Hepatocyte (in vitro differentiated cells): Measurements from ENCODE around the gene TOGARAM1. TPM values are rescaled to one million over a fixed set of nuclear protein-coding genes. Genes with fewer than 3 reads are reported as not detected.

Experiments used
- DNase-seq: peaks from one replicate; pipeline ENCODE4 v3.0.0-alpha.2; 2016; ENCODE audit warnings: low spot score
- H2AFZ ChIP-seq: fragments of 200-600 bp; sonication (generic); 2 replicates; pipeline ENCODE4 v1.6.0; 2016; ENCODE audit warnings: antibody characterized with exemption, mild to moderate bottlenecking
- H3K27ac ChIP-seq: fragments of 200-600 bp; sonication (generic); 2 replicates; pipeline ENCODE4 v1.5.1; 2016; ENCODE audit warnings: mild to moderate bottlenecking
- H3K27me3 ChIP-seq: fragments of 200-600 bp; sonication (generic); 2 replicates; pipeline ENCODE4 v1.6.1; 2016
- H3K36me3 ChIP-seq: fragments of 200-600 bp; sonication (generic); replicated peaks from 2 replicates; pipeline ENCODE4 v1.5.1; 2016; ENCODE audit warnings: low read depth; ENCODE audit not compliant: insufficient read depth
- H3K4me1 ChIP-seq: fragments of 200-600 bp; sonication (generic); 2 replicates; pipeline ENCODE4 v1.5.1; 2016; ENCODE audit warnings: mild to moderate bottlenecking, moderate library complexity; ENCODE audit not compliant: insufficient read depth
- H3K4me2 ChIP-seq: fragments of 200-600 bp; sonication (generic); 2 replicates; pipeline ENCODE4 v1.6.0; 2016
- H3K4me3 ChIP-seq: fragments of 200-600 bp; sonication (generic); 2 replicates; pipeline ENCODE4 v1.5.1; 2016; ENCODE audit warnings: mild to moderate bottlenecking
- H3K79me2 ChIP-seq: fragments of 200-600 bp; sonication (generic); 2 replicates; pipeline ENCODE4 v1.6.0; 2017; ENCODE audit warnings: mild to moderate bottlenecking
- H3K9me2 ChIP-seq: fragments of 200-600 bp; sonication (generic); replicated peaks from 2 replicates; pipeline ENCODE4 v1.6.0; 2017; ENCODE audit warnings: mild to moderate bottlenecking; ENCODE audit not compliant: insufficient read depth
- H3K9me3 ChIP-seq: fragments of 200-600 bp; sonication (generic); 2 replicates; pipeline ENCODE4 v1.5.1; 2016; ENCODE audit warnings: low read depth, mild to moderate bottlenecking
- H4K20me1 ChIP-seq: fragments of 200-600 bp; sonication (generic); 2 replicates; pipeline ENCODE4 v1.6.0; 2016; ENCODE audit warnings: mild to moderate bottlenecking; ENCODE audit not compliant: insufficient read depth, poor library complexity, severe bottlenecking
- EZH2 ChIP-seq: fragments of 200-600 bp; sonication (generic); IDR thresholded peaks from 2 replicates; pipeline ENCODE4 v1.6.1; 2016; ENCODE audit warnings: antibody characterized with exemption, mild to moderate bottlenecking, borderline replicate concordance
- EZH2phosphoT487 ChIP-seq: fragments of 200-600 bp; sonication (generic); IDR thresholded peaks from one replicate; pipeline ENCODE4 v1.6.1; 2018; ENCODE audit warnings: antibody characterized with exemption, mild to moderate bottlenecking, low read depth, moderate library complexity; ENCODE audit not compliant: unreplicated experiment, severe bottlenecking
- WGBS: methylation state at CpG from one replicate; pipeline ENCODE4 v1.1.6; 2016; ENCODE audit warnings: low lambda C conversion rate; ENCODE audit errors: missing lambda C conversion rate; 5-methylcytosine and 5-hydroxymethylcytosine counted together
- polyA plus RNA-seq: library from polyadenylated mRNA; unstranded; fragments of >200 nt; fragmentation: Nextera tagmentation; extraction: Ambion mirVana; gene quantifications from 2 replicates; pipeline ENCODE4 v1.2.1, GENCODE V29; 2016
- total RNA-seq: library from RNA; depleted of rRNA; stranded (reverse); fragments of >200 nt; gene quantifications from 2 replicates; pipeline ENCODE4 v1.2.3, GENCODE V29; 2014
- TF ChIP-seq, protein P1 (sequence below): fragments of 200-600 bp; sonication (generic); IDR thresholded peaks from 2 replicates; pipeline ENCODE4 v1.5.1; 2016; ENCODE audit warnings: antibody characterized with exemption, mild to moderate bottlenecking; ENCODE audit not compliant: poor library complexity

TOGARAM1 gene
- total and polyA plus RNA-seq, 2 experiments from 2014 or later: 9.3 to 36.2 TPM

DNA sequence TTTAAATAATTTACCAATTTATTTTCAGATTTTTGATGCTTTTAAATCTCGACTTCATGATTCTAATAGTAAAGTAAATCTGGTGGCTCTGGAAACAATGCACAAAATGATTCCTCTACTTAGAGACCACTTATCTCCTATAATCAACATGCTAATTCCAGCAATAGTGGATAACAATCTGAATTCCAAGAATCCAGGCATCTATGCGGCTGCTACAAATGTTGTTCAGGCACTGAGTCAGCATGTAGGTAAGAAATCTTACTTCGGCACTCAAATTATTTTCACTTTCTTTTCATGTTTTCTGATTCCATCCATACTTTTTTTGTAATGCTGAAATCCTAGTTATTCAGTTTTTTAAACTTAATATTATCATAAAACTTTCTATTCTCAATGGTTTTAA is 106.4 kb downstream of the TOGARAM1 start:
- H3K9me3 ChIP-seq: no peaks in the 10 kb centered on the region
- no peak for DNase-seq
- TF ChIP-seq, protein P1, sequence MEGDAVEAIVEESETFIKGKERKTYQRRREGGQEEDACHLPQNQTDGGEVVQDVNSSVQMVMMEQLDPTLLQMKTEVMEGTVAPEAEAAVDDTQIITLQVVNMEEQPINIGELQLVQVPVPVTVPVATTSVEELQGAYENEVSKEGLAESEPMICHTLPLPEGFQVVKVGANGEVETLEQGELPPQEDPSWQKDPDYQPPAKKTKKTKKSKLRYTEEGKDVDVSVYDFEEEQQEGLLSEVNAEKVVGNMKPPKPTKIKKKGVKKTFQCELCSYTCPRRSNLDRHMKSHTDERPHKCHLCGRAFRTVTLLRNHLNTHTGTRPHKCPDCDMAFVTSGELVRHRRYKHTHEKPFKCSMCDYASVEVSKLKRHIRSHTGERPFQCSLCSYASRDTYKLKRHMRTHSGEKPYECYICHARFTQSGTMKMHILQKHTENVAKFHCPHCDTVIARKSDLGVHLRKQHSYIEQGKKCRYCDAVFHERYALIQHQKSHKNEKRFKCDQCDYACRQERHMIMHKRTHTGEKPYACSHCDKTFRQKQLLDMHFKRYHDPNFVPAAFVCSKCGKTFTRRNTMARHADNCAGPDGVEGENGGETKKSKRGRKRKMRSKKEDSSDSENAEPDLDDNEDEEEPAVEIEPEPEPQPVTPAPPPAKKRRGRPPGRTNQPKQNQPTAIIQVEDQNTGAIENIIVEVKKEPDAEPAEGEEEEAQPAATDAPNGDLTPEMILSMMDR: no peak
- TF ChIP-seq EZH2phosphoT487 (no peak), EZH2 (no peak)

DNA sequence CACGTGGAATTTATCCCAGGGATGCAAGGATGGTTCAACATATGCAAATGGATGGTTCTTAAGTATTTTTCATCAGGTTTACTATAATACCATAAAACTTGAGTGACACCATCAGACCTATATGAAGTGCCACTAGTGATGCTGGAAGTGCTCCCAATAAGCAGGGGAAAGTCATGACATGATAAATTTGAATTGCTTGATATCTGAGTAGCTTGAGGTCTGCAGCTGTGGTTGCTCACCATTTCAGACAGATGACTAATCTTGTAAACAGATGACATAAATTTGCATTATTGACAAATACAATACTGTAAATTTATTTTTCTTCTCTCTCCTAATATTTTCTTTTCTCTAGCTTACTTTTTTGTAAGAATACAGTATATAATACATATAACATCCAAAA is 108.2 kb downstream of the TOGARAM1 start:
- H3K79me2 ChIP-seq: no peaks in the 10 kb centered on the region

More for the DNA sequence above, 106.4 kb downstream of the TOGARAM1 start:
- Histone ChIP-seq H3K27ac (no peak overlapping the region), H3K79me2 (peaks cover 9% of the 10 kb centered on the region), H3K27me3 (no peaks in the 10 kb centered on the region), H3K4me3 (no peak overlapping the region), H3K4me1 (no peaks in the 10 kb centered on the region), H3K36me3 (no peaks in the 10 kb centered on the region), H3K9me2 (no peaks in the 10 kb centered on the region), H3K4me2 (no peak overlapping the region), H2AFZ (no peak overlapping the region), H4K20me1 (no peaks in the 10 kb centered on the region)
- 74% methylated on average over 3 of the region's 3 CpGs for WGBS

DNA sequence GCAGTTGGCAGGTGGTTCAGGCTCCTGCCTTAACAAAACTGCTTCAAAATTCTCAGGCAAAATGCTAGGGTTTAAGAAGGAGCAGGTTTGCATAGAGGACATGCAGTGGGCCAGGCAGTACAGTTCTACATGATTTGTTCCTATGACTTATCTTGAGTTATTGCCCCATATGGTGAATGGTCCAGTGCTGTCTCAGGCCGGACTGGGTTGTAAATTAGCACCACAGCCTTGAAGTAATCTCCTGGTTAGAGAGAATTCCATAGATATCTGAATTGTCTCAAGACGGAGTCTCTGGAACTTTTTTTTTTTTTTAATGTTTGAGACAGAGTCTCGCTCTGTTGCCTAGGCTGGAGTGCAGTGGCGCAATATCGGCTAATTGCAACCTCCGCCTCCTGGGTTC is 110.1 kb downstream of the TOGARAM1 start:
- no peak overlapping the region for H3K4me2 ChIP-seq
- no peak for TF ChIP-seq EZH2phosphoT487
- TF ChIP-seq, protein P1: no peak
- TF ChIP-seq EZH2: no peak
- 87% methylated on average over 6 of the region's 6 CpGs for WGBS
- H3K79me2 ChIP-seq: no peaks in the 10 kb centered on the region
- H3K9me2 ChIP-seq: no peaks in the 10 kb centered on the region
- DNase-seq: no peak
- no peaks in the 10 kb centered on the region for H3K36me3 ChIP-seq
- H3K4me3 ChIP-seq: no peak overlapping the region
- H2AFZ ChIP-seq: no peak overlapping the region
- no peak overlapping the region for H3K27ac ChIP-seq
- H3K27me3 ChIP-seq: no peaks in the 10 kb centered on the region
- H4K20me1 ChIP-seq: no peaks in the 10 kb centered on the region
- H3K9me3 ChIP-seq: no peaks in the 10 kb centered on the region
- no peaks in the 10 kb centered on the region for H3K4me1 ChIP-seq

More for the DNA sequence above, 108.2 kb downstream of the TOGARAM1 start:
- H2AFZ ChIP-seq: no peak overlapping the region
- no peaks in the 10 kb centered on the region for H3K4me1 ChIP-seq
- no peak overlapping the region for H3K27ac ChIP-seq
- TF ChIP-seq EZH2 (no peak), EZH2phosphoT487 (no peak)
- TF ChIP-seq, protein P1: no peak
- WGBS: 93% methylated on average over 1 of the region's 1 CpG
- no peak overlapping the region for H3K4me2 ChIP-seq
- no peak overlapping the region for H3K4me3 ChIP-seq
- no peak for DNase-seq
- H3K9me2 ChIP-seq: no peaks in the 10 kb centered on the region
- H4K20me1 ChIP-seq: no peaks in the 10 kb centered on the region
- H3K9me3 ChIP-seq: no peaks in the 10 kb centered on the region
- H3K36me3 ChIP-seq: no peaks in the 10 kb centered on the region
- no peaks in the 10 kb centered on the region for H3K27me3 ChIP-seq

GRCh38 chr14:45073231-45073879 is 111.4 kb downstream of the TOGARAM1 start:
- Histone ChIP-seq H3K4me3 (no peak overlapping the region), H3K36me3 (no peaks in the 10 kb centered on the region), H4K20me1 (no peaks in the 10 kb centered on the region), H3K27ac (no peak overlapping the region), H3K9me3 (no peaks in the 10 kb centered on the region), H2AFZ (no peak overlapping the region), H3K79me2 (no peaks in the 10 kb centered on the region), H3K4me2 (no peak overlapping the region), H3K9me2 (no peaks in the 10 kb centered on the region), H3K27me3 (no peaks in the 10 kb centered on the region), H3K4me1 (no peaks in the 10 kb centered on the region)
- 97% methylated on average over 5 of the region's 5 CpGs for WGBS
- no peak for TF ChIP-seq EZH2phosphoT487
- no peak for DNase-seq
